ENCODE results near the gene RUBCNL. TPM values are rescaled to one million over a fixed set of nuclear protein-coding genes. Genes with fewer than 3 reads are reported as not detected.

Gene RUBCNL
- total RNA-seq, 1 donor: 6.5 TPM

GRCh38 chr13:46369506-46370277, 17.4 kb downstream of the RUBCNL start:
- Histone ChIP-seq H3K9me3 (ENCODE audit: low read depth, low read length) (no peaks in the 10 kb centered on the region), H3K4me1 (ENCODE audit: insufficient read depth, low read length) (peaks cover 33% of the 10 kb centered on the region), H3K27me3 (ENCODE audit: insufficient read depth, low read length) (no peaks in the 10 kb centered on the region), H3K4me2 (ENCODE audit: insufficient read depth, low read length) (peak overlapping the region; percentile 57), H3K79me2 (ENCODE audit: insufficient read depth, low read length) (no peaks in the 10 kb centered on the region), H2AFZ (ENCODE audit: low read length) (peak overlapping the region; percentile 74), H3K36me3 (ENCODE audit: insufficient read depth, low read length) (no peaks in the 10 kb centered on the region), H3K4me3 (ENCODE audit: insufficient read depth, low read length) (no peak overlapping the region), H4K20me1 (ENCODE audit: insufficient read depth, low read length) (no peaks in the 10 kb centered on the region), H3K27ac (ENCODE audit: low read depth, low read length) (peak overlapping the region; percentile 76)
- DNase-seq (ENCODE audit: insufficient read length, low spot score, missing footprints): peak; percentile 82
- TF ChIP-seq CTCF (IDR thresholded peaks at IDR 0.05; ENCODE audit: extremely low read depth, low read depth, low read length): no peak

- DNase-seq (ENCODE audit: insufficient read length, low spot score, missing footprints): peak; percentile 15
- Histone ChIP-seq H2AFZ (ENCODE audit: low read length) (no peak overlapping the region), H3K79me2 (ENCODE audit: insufficient read depth, low read length) (no peaks in the 10 kb centered on the region), H3K4me2 (ENCODE audit: insufficient read depth, low read length) (no peak overlapping the region), H3K4me1 (ENCODE audit: insufficient read depth, low read length) (peaks cover 33% of the 10 kb centered on the region), H3K27me3 (ENCODE audit: insufficient read depth, low read length) (no peaks in the 10 kb centered on the region), H3K36me3 (ENCODE audit: insufficient read depth, low read length) (no peaks in the 10 kb centered on the region), H3K27ac (ENCODE audit: low read depth, low read length) (peak overlapping the region; percentile 17), H4K20me1 (ENCODE audit: insufficient read depth, low read length) (no peaks in the 10 kb centered on the region), H3K9me3 (ENCODE audit: low read depth, low read length) (no peaks in the 10 kb centered on the region), H3K4me3 (ENCODE audit: insufficient read depth, low read length) (no peak overlapping the region)
- TF ChIP-seq CTCF (IDR thresholded peaks at IDR 0.05; ENCODE audit: extremely low read depth, low read depth, low read length): no peak
Measured at GRCh38 chr13:46367617-46368327, 19.3 kb downstream of the RUBCNL start.

GRCh38 chr13:46361276-46361934, 25.6 kb downstream of the RUBCNL start:
- peaks cover 10% of the 10 kb centered on the region for H3K4me1 ChIP-seq (ENCODE audit: insufficient read depth, low read length)
- H3K27me3 ChIP-seq (ENCODE audit: insufficient read depth, low read length): no peaks in the 10 kb centered on the region
- H3K4me2 ChIP-seq (ENCODE audit: insufficient read depth, low read length): no peak overlapping the region
- no peak overlapping the region for H3K27ac ChIP-seq (ENCODE audit: low read depth, low read length)
- no peak for TF ChIP-seq CTCF (IDR thresholded peaks at IDR 0.05; ENCODE audit: extremely low read depth, low read depth, low read length)
- H3K9me3 ChIP-seq (ENCODE audit: low read depth, low read length): no peaks in the 10 kb centered on the region
- H2AFZ ChIP-seq (ENCODE audit: low read length): no peak overlapping the region
- H3K79me2 ChIP-seq (ENCODE audit: insufficient read depth, low read length): no peaks in the 10 kb centered on the region
- H3K4me3 ChIP-seq (ENCODE audit: insufficient read depth, low read length): no peak overlapping the region
- no peaks in the 10 kb centered on the region for H4K20me1 ChIP-seq (ENCODE audit: insufficient read depth, low read length)
- DNase-seq (ENCODE audit: insufficient read length, low spot score, missing footprints): no peak
- H3K36me3 ChIP-seq (ENCODE audit: insufficient read depth, low read length): no peaks in the 10 kb centered on the region

- H3K9me3 ChIP-seq (ENCODE audit: low read depth, low read length): no peaks in the 10 kb centered on the region
- no peak overlapping the region for H3K4me3 ChIP-seq (ENCODE audit: insufficient read depth, low read length)
- H4K20me1 ChIP-seq (ENCODE audit: insufficient read depth, low read length): no peaks in the 10 kb centered on the region
- no peak for DNase-seq (ENCODE audit: insufficient read length, low spot score, missing footprints)
- no peak overlapping the region for H3K4me2 ChIP-seq (ENCODE audit: insufficient read depth, low read length)
- no peaks in the 10 kb centered on the region for H3K27me3 ChIP-seq (ENCODE audit: insufficient read depth, low read length)
- H2AFZ ChIP-seq (ENCODE audit: low read length): no peak overlapping the region
- no peaks in the 10 kb centered on the region for H3K79me2 ChIP-seq (ENCODE audit: insufficient read depth, low read length)
- TF ChIP-seq CTCF (IDR thresholded peaks at IDR 0.05; ENCODE audit: extremely low read depth, low read depth, low read length): no peak
- H3K27ac ChIP-seq (ENCODE audit: low read depth, low read length): no peak overlapping the region
- H3K36me3 ChIP-seq (ENCODE audit: insufficient read depth, low read length): no peaks in the 10 kb centered on the region
- peaks cover 15% of the 10 kb centered on the region for H3K4me1 ChIP-seq (ENCODE audit: insufficient read depth, low read length)
Measured at GRCh38 chr13:46360604-46361003, 26.4 kb downstream of the RUBCNL start.
